Measurements from ENCODE around the gene RAET1G.
"Not testable (repeated sequence)": the region's sequence is repeated elsewhere in the genome, so short reads cannot be mapped to it uniquely, and the experiment has no call there.

Gene RAET1G

GRCh38 chr6:149922642-149923326 lies at the start of gene RAET1G:
Gene RAET1G, minus strand, starts transcription at chr6:149923121. Its CDS starts 111 bp downstream, at chr6:149923010.
- FAIRE-seq (peak; percentile 50), DNase-seq (ENCODE audit: low spot score) (peak; percentile 59)

GRCh38 chr6:149969635-149970034 lies 46.7 kb upstream of the RAET1G start:
- DNase-seq (ENCODE audit: low spot score), result no peak
- no peak for FAIRE-seq

- DNase-seq (ENCODE audit: low spot score); FAIRE-seq: not testable (repeated sequence)
Measured at GRCh38 chr6:149968909-149969308, 46.0 kb upstream of the RAET1G start.

GRCh38 chr6:149967999-149968398 lies 45.1 kb upstream of the RAET1G start:
- not testable (repeated sequence) for DNase-seq (ENCODE audit: low spot score); FAIRE-seq

- no peak for FAIRE-seq
- no peak for DNase-seq (ENCODE audit: low spot score)
Measured at GRCh38 chr6:149967591-149967990, 44.7 kb upstream of the RAET1G start.

GRCh38 chr6:149966319-149966718 lies 43.4 kb upstream of the RAET1G start:
- DNase-seq (ENCODE audit: low spot score); FAIRE-seq: not testable (repeated sequence)

DNA sequence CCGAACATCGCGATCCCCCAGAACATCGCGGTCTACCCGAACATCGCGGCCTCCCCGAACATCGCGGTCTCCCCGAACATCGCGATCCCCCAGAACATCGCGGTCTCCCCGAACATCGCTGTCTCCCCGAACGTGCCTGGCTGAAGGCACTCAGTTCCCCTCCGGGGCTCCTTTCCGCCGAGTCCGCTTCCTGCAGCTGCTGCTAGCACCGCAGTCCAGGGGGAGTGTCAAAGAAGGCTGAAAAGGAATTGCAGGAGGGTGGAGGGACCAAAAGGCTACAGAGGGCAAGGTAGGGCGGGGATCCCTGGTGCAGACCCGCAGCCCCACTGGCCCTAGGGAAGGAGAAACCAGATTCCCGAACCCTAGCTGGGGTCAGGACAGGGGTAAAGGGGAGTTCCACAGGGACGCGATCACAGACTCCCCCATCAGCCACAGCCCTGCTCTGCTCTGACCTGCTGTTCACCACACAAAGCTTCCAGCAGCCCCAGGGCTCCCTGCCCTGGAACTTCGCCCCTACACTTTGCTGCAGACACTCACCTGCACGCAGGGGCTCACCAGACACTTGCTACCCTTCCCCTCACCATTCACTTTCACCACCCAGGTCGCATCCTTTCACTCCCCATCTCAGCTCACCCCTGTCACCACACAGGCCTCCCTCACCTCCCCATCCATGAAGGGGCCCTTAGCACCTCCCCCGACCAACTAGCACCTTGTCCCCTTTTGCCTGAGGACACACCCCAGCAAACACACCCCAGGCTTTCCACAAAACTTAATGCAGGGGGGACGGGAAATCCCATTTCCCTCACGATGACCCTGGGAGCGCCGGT lies 42.5 kb upstream of the RAET1G start:
- no peak for DNase-seq (ENCODE audit: low spot score)
- no peak for FAIRE-seq

DNA sequence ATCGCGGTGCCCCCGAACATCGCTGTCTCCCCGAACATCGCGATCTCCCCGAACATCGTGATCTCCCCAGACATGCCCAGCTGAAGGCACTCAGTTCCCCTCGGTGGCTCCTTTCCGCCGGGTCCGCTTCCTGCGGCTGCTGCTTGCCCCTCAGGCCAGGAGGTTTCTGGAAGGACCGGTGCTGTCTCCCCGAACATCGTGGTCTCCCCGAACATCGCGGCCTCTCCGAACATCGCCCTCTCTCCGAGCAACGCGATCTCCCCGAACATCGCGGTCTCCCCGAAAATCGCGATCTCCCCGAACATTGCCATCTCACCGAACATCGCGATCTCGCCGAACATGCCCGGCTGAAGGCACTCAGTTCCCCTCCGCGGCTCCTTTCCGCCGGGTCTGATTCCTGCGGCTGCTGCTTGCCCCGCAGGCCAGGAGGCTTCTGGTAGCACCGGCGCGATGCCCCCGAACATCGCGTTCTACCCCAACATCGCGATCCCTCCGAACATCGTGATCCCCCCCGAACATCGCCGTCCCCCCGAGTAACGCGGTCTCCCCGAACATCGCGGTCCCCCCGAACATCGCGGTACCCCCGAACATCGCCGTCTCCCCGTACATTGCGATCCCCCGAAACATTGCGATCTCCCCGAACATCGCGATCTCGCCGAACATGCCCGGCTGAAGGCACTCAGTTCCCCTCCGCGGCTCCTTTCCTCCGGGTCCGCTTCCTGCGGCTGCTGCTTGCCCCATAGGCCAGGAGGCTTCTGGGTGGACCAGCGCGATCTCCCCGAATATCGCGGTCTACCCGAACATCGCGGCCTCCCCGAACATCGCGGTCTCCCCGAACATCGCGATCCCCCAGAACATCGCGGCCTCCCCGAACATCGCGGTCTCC lies 41.6 kb upstream of the RAET1G start:
- DNase-seq (ENCODE audit: low spot score), result no peak
- FAIRE-seq, result no peak

DNA sequence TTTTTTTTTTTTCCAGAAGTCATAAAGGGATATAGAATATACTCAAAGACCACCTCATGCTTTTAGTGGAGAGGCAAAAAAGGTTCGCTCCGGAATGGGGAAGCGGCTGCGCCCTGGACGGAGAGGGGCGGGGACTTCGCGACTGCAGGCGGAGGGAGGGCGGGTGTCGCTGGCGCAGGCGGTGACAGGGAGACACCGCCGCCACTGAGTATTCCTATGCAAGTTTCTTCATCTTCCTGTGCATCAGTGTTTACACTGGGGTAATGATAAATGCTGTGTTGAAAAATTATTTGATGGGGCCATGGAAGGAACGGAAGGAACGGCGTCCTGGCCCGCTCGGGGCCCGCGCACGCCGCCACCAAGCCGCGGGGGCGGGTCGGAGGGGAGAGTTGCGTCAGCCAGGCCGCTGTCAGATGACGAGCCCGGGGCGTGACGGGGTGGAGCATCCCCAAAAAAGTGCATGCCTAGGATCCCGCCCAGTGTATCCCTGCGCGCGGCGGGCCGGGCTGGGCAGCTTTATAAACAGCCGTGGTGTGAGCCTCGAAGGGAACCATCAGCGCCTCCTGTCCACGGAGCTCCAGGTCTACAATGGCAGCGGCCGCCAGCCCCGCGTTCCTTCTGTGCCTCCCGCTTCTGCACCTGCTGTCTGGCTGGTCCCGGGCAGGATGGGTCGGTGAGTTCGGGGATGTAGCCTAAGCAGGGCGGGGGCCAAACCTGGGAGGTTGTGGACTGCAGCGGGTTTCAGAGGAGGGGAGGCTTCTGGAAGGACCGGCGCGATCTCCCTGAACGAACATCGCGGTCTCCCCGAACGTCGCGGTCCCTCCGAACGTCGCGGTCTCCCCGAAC lies 40.8 kb upstream of the RAET1G start, which contains the start of gene ULBP1:
Gene ULBP1, plus strand, starts transcription at position 482 of the 846 bp plus-strand sequence. Its CDS starts 107 bp downstream, at position 589.
- FAIRE-seq (no peak), DNase-seq (ENCODE audit: low spot score) (no peak)

DNA sequence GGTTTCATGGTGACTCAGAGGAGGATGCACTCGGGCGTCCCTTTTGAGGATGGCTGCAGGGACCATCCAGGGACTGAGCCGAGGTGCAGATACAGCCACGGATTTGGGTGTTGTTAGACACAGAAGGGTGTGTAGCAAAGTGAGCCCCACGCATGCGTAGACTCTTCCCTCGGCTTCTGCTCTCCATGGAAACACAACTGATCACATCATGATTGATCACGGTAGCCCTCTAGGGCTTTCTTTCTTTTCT lies 40.2 kb upstream of the RAET1G start:
- FAIRE-seq, result peak; percentile 42

DNA sequence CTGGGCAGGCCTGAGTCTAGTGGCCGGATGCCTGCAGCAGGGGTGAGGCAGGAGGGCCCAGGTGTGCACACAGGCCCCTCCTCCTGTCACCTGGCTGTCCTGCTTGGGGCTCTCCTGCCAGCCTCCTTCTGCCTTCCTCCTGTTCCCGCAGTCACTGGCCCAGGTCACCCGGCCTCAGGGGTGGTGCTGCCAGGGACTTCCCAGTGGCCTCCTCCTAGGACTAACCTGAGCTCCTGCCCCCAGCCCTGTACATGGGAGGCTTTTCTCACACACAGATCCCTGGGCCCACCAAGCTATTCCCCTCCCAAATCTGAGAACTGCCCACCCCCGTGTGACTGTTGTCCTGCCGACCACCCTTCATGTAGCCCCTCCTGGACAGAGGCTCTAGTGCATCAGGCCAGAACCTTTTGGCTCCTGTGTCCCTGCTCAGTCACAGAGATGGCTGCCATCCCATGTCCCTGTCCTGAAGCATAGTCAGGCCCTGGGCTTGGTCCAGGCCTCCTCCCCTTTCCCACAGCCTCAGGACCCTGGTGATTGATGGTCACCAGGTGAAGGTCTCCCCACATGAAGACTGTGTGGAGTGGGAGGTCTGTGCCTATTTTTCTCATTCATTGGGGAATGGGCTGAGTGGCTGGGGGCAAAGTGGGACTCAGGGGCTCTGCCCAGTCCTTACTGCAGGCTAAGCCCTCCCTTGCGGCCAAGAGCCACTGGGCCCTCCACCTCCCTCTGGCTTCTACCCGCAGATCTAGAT lies 39.7 kb upstream of the RAET1G start:
- FAIRE-seq (no peak), DNase-seq (ENCODE audit: low spot score) (no peak)

More for the DNA sequence above, 40.2 kb upstream of the RAET1G start:
- peak; percentile 80 for DNase-seq (ENCODE audit: low spot score)

GRCh38 chr6:149961728-149962425 lies 39.0 kb upstream of the RAET1G start:
- FAIRE-seq (no peak), DNase-seq (ENCODE audit: low spot score) (no peak)

GRCh38 chr6:149960488-149960887 lies 37.6 kb upstream of the RAET1G start:
- FAIRE-seq (no peak), DNase-seq (ENCODE audit: low spot score) (no peak)

- FAIRE-seq; DNase-seq (ENCODE audit: low spot score): not testable (repeated sequence)
Measured at GRCh38 chr6:149959806-149960205, 36.9 kb upstream of the RAET1G start.

GRCh38 chr6:149958124-149958523 lies 35.2 kb upstream of the RAET1G start:
- not testable (repeated sequence) for FAIRE-seq; DNase-seq (ENCODE audit: low spot score)

DNA sequence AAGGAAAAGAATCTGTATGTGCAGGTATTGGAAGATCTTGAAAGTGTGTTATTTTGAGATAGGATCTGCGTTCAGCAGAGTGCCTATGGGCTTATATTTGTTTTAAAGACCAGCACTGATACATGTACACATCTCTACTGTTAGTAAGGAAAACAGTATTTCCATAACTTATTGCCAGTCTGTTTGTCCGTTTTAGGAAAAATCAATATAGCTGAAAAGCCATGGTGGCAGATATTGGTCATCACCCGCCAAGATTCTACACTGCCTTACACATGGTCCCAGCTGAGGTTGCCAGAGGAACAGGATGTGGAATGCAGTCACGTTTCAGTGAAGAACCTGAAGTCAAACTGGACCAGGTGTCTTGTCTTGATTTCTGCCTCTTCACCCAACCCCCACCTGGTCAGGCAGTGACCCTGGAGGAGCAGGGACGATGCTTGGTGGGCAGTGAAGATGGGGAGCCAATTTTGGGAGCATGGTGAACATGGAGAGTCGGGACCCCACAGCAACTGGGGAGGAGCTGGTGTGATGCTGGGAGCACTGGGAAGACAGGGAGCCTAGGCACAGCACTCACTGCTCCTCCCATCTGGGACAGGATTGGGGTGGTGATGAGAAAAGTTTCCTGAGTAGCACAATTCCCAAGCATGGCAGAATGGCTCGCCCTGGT lies 32.9 kb upstream of the RAET1G start:
- FAIRE-seq; DNase-seq (ENCODE audit: low spot score): not testable (repeated sequence)

DNA sequence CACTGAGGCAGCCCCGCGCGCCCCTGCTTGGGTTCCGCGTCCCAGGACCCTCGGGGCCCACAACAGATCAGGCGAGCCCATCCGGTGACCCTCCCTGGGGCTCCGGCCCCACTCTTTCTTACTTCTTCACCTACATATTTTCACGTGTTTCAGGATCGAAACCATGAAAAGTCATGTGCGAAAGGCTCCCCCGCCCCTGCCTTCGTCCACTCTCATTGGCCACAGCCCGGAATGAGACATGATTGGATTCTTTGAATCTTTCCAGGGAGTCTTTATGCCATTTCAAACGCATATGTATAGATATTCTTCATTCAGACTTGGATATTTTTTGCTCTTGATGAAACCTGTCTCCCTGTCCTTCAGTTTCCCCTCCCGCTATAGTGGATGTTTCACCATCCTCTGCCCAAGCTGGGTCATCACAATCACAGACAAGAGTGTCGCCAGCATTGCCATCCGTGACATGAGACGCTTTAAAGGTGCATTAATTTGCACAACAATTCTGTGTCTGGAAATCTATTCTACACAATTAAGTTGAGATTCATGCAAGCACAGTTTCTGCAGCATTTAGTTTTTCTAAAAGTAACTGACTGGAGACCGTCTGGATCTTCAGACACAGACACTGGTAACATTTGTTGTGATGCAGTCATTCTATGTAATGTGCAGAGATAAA lies 32.2 kb upstream of the RAET1G start:
- FAIRE-seq, result not testable (repeated sequence)

GRCh38 chr6:149954328-149954983 lies 31.5 kb upstream of the RAET1G start:
- FAIRE-seq; DNase-seq (ENCODE audit: low spot score): not testable (repeated sequence)

More for the DNA sequence above, 32.2 kb upstream of the RAET1G start:
- not testable (repeated sequence) for DNase-seq (ENCODE audit: low spot score)
